ENCODE measurements around the gene DCANP1. TPM values are rescaled to one million over a fixed set of nuclear protein-coding genes. Genes with fewer than 3 reads are reported as not detected.

Gene DCANP1
- total and polyA plus RNA-seq, 2 donors (not counting 1 experiment from before 2014, with no cell fraction given), result not detected

- H3K27ac Mint-ChIP-seq, result no peak overlapping the region
- TF ChIP-seq EZH2 (IDR thresholded peaks at IDR 0.05; ENCODE audit: borderline replicate concordance, insufficient read depth, low read depth, low read length, poor library complexity, severe bottlenecking) (no peak), CTCF (IDR thresholded peaks at IDR 0.05) (no peak)
- intact Hi-C loops (cut with micrococcal nuclease), result loop anchor here (2.0 kb wide), 1 partner anchor 745 kb away; no protein-coding TSS in a partner anchor
- no peak overlapping the region for H3K4me3 Mint-ChIP-seq
- CTCF ChIA-PET, result interaction anchor here (2.8 kb wide), 1 partner anchor 11 kb away, joined by 11 read pairs; no protein-coding TSS in a partner anchor
- DNase-seq, result no peak
- H3K9ac ChIP-seq (ENCODE audit: low read length), result no peak overlapping the region
- no peak overlapping the region for H3K4me3 ChIP-seq (ENCODE audit: control extremely low read depth in 1 of 5, extremely low read depth in 1 of 5, insufficient read depth in 1 of 5, low read depth in 2 of 5, low read length in 4 of 5)
- H3K27me3 ChIP-seq (replicated peaks in 1 of 4; ENCODE audit: control extremely low read depth in 1 of 4, control insufficient read depth in 3 of 4, insufficient read depth in 4 of 4, low read length in 3 of 4), result peaks cover 0 to 35% (median 8%) of the 10 kb centered on the region in 4 experiments
- no peak overlapping the region for H3K27ac ChIP-seq (ENCODE audit: low read length in 2 of 2)
- H3K9me3 Mint-ChIP-seq (ENCODE audit: insufficient read depth), result no peaks in the 10 kb centered on the region
- H3K79me2 ChIP-seq (ENCODE audit: control insufficient read depth, insufficient read depth, low read length), result no peaks in the 10 kb centered on the region
- WGBS (ENCODE audit: insufficient coverage), result 100% methylated on average over 2 of the region's 4 CpGs
- H3K36me3 ChIP-seq (replicated peaks in 1 of 2; ENCODE audit: control extremely low read depth in 1 of 2, control insufficient read depth in 1 of 2, extremely low read depth in 1 of 2, insufficient read depth in 2 of 2, low read length in 1 of 2), result no peaks in the 10 kb centered on the region
- H4K20me1 ChIP-seq (ENCODE audit: control insufficient read depth, insufficient read depth, low read length, poor library complexity, severe bottlenecking), result no peaks in the 10 kb centered on the region
- no peaks in the 10 kb centered on the region for H3K9me3 ChIP-seq (ENCODE audit: control extremely low read depth in 1 of 3, control insufficient read depth in 2 of 3, insufficient read depth in 1 of 3, low read length in 2 of 3)
- peaks cover 10% of the 10 kb centered on the region for H3K4me1 Mint-ChIP-seq
- no peak for ATAC-seq (ENCODE audit: low read depth)
- H3K27me3 Mint-ChIP-seq, result peaks cover 51% of the 10 kb centered on the region
- H2AFZ ChIP-seq (ENCODE audit: insufficient read depth, low read depth, low read length, poor library complexity, severe bottlenecking), result no peak overlapping the region
- H3K4me2 ChIP-seq (replicated peaks; ENCODE audit: low read depth, low read length, poor library complexity, severe bottlenecking), result no peak overlapping the region
- POLR2A ChIA-PET, result no interaction called here
- peaks cover 9% of the 10 kb centered on the region in 2 donors for H3K4me1 ChIP-seq (ENCODE audit: control insufficient read depth in 2 of 2, insufficient read depth in 2 of 2, low read length in 2 of 2)
Measured at GRCh38 chr5:135467871-135468485, 20.8 kb upstream of the DCANP1 start.

GRCh38 chr5:135467051-135467625 lies 20.0 kb upstream of the DCANP1 start:
- peaks cover 0 to 35% (median 8%) of the 10 kb centered on the region in 4 experiments for H3K27me3 ChIP-seq (replicated peaks in 1 of 4; ENCODE audit: control extremely low read depth in 1 of 4, control insufficient read depth in 3 of 4, insufficient read depth in 4 of 4, low read length in 3 of 4)

More at GRCh38 chr5:135467051-135467625, 20.0 kb upstream of the DCANP1 start:
- DNase-seq (no peak), ATAC-seq (ENCODE audit: low read depth) (no peak)
- H3K27ac Mint-ChIP-seq, result no peak overlapping the region
- 91% methylated on average over 6 of the region's 15 CpGs for WGBS (ENCODE audit: insufficient coverage)
- H3K4me3 Mint-ChIP-seq, result no peak overlapping the region
- Histone ChIP-seq H2AFZ (ENCODE audit: insufficient read depth, low read depth, low read length, poor library complexity, severe bottlenecking) (no peak overlapping the region), H3K36me3 (replicated peaks in 1 of 2; ENCODE audit: control extremely low read depth in 1 of 2, control insufficient read depth in 1 of 2, extremely low read depth in 1 of 2, insufficient read depth in 2 of 2, low read length in 1 of 2) (no peaks in the 10 kb centered on the region), H3K4me2 (replicated peaks; ENCODE audit: low read depth, low read length, poor library complexity, severe bottlenecking) (no peak overlapping the region), H3K9me3 (ENCODE audit: control extremely low read depth in 1 of 3, control insufficient read depth in 2 of 3, insufficient read depth in 1 of 3, low read length in 2 of 3) (no peaks in the 10 kb centered on the region), H3K4me1 (ENCODE audit: control insufficient read depth in 2 of 2, insufficient read depth in 2 of 2, low read length in 2 of 2) (peaks cover 9% of the 10 kb centered on the region in 2 donors), H3K27ac (ENCODE audit: low read length in 2 of 2) (no peak overlapping the region), H3K79me2 (ENCODE audit: control insufficient read depth, insufficient read depth, low read length) (no peaks in the 10 kb centered on the region), H3K4me3 (ENCODE audit: control extremely low read depth in 1 of 5, extremely low read depth in 1 of 5, insufficient read depth in 1 of 5, low read depth in 2 of 5, low read length in 4 of 5) (no peak overlapping the region), H4K20me1 (ENCODE audit: control insufficient read depth, insufficient read depth, low read length, poor library complexity, severe bottlenecking) (no peaks in the 10 kb centered on the region), H3K9ac (ENCODE audit: low read length) (no peak overlapping the region)
- H3K27me3 Mint-ChIP-seq, result peaks cover 56% of the 10 kb centered on the region
- POLR2A ChIA-PET, result no interaction called here
- H3K9me3 Mint-ChIP-seq (ENCODE audit: insufficient read depth), result no peaks in the 10 kb centered on the region
- CTCF ChIA-PET, result interaction anchor here (1.0 to 7.5 kb wide), 4 partner anchors 10 to 746 kb away, joined by 3 to 67 read pairs (median 9); no protein-coding TSS in a partner anchor
- intact Hi-C loops (cut with micrococcal nuclease), result loop anchor here (2.0 kb wide), 1 partner anchor 746 kb away; no protein-coding TSS in a partner anchor
- no peak for TF ChIP-seq CTCF (IDR thresholded peaks at IDR 0.05)
- no peak for TF ChIP-seq EZH2 (IDR thresholded peaks at IDR 0.05; ENCODE audit: borderline replicate concordance, insufficient read depth, low read depth, low read length, poor library complexity, severe bottlenecking)
- H3K4me1 Mint-ChIP-seq, result peaks cover 13% of the 10 kb centered on the region

Measured in B cell (primary cell).